Measurements from ENCODE around the gene C17orf113. TPM values are rescaled to one million over a fixed set of nuclear protein-coding genes. Genes with fewer than 3 reads are reported as not detected.

C17orf113 gene
- total RNA-seq, 6 donors from 2014 or later = 1.1 to 5.2 (median 2.3) TPM

DNA sequence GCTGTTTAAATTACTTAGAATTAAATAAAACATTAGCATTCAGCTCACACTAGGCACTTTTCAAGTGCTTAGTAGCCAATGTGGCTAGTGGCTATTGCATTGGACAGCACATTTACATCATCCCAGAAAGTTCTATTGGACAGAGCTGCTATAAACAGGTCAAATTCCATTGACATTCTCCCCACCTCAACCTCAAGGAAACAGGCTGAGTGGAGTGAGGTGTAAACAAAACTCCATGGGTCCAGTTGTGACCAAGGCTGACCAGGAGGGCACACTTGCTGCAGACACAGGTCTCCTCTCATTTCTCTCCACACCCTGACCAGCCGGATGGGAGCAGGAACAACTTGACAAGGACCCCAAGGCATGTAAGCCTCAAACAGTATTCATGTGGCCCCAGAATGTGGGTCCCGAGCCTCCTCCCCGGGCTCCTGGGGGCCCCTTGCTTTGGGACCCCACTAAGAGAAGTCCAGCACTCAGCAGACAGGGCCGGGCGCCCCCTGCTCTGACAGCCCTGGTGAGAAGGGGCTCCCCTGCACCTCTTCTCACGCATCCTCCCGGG, 488 bp downstream of the C17orf113 start:
- Histone ChIP-seq H3K4me3 (peak overlapping the region; percentile 68 to 90 (median 74)), H3K27ac (peak overlapping the region; percentile 5 to 73 (median 44)), H3K9me3 (no peaks in the 10 kb centered on the region), H3K4me1 (peaks cover 5 to 16% (median 10%) of the 10 kb centered on the region in 4 donors), H3K36me3 (no peaks in the 10 kb centered on the region), H3K27me3 (no peaks in the 10 kb centered on the region)
- WGBS, 2 donors = 0 to 1% methylated on average over 1 to 7 of the region's 7 CpGs
- no peak for DNase-seq
- ATAC-seq (ENCODE audit: low FRiP score in 2 of 2) = peak in 1 of 2 donors; percentile 3
- TF ChIP-seq POLR2AphosphoS5 (IDR thresholded peaks at IDR 0.05) (no peak), EP300 (IDR thresholded peaks at IDR 0.05) (no peak), CTCF (IDR thresholded peaks at IDR 0.05) (no peak), POLR2A (IDR thresholded peaks at IDR 0.05) (no peak)

- Histone ChIP-seq H3K27ac (no peak overlapping the region), H3K4me1 (peaks cover 5 to 16% (median 10%) of the 10 kb centered on the region in 4 donors), H3K36me3 (peaks cover 0 to 6% (median 0%) of the 10 kb centered on the region in 4 donors), H3K4me3 (no peak overlapping the region), H3K9me3 (no peaks in the 10 kb centered on the region), H3K27me3 (no peaks in the 10 kb centered on the region)
- no peak for TF ChIP-seq EP300 (IDR thresholded peaks at IDR 0.05)
- no peak for TF ChIP-seq CTCF (IDR thresholded peaks at IDR 0.05)
- no peak for TF ChIP-seq POLR2A (IDR thresholded peaks at IDR 0.05)
- TF ChIP-seq POLR2AphosphoS5 (IDR thresholded peaks at IDR 0.05) = no peak
- ATAC-seq (ENCODE audit: low FRiP score in 2 of 2) = no peak
- no peak for DNase-seq
- 83 to 87% methylated on average over 12 of the region's 12 CpGs for WGBS, 2 donors
These were observed 3.1 kb downstream of the C17orf113 start for GRCh38 chr17:42047343-42047742.

- TF ChIP-seq EP300 (IDR thresholded peaks at IDR 0.05) = no peak
- no peak for TF ChIP-seq POLR2AphosphoS5 (IDR thresholded peaks at IDR 0.05)
- TF ChIP-seq POLR2A (IDR thresholded peaks at IDR 0.05) = no peak
- no peak for TF ChIP-seq CTCF (IDR thresholded peaks at IDR 0.05)
- no peak overlapping the region for H3K27ac ChIP-seq
- no peak for DNase-seq
- peaks cover 0 to 6% (median 0%) of the 10 kb centered on the region in 4 donors for H3K36me3 ChIP-seq
- 85 to 86% methylated on average over 1 of the region's 1 CpG for WGBS, 2 donors
- H3K27me3 ChIP-seq = no peaks in the 10 kb centered on the region
- H3K4me3 ChIP-seq = no peak overlapping the region
- H3K9me3 ChIP-seq = no peaks in the 10 kb centered on the region
- ATAC-seq (ENCODE audit: low FRiP score in 2 of 2) = no peak
- H3K4me1 ChIP-seq = peaks cover under 1 to 12% (median 4%) of the 10 kb centered on the region in 4 donors
These were observed 4.7 kb downstream of the C17orf113 start for GRCh38 chr17:42045719-42046118.

DNA sequence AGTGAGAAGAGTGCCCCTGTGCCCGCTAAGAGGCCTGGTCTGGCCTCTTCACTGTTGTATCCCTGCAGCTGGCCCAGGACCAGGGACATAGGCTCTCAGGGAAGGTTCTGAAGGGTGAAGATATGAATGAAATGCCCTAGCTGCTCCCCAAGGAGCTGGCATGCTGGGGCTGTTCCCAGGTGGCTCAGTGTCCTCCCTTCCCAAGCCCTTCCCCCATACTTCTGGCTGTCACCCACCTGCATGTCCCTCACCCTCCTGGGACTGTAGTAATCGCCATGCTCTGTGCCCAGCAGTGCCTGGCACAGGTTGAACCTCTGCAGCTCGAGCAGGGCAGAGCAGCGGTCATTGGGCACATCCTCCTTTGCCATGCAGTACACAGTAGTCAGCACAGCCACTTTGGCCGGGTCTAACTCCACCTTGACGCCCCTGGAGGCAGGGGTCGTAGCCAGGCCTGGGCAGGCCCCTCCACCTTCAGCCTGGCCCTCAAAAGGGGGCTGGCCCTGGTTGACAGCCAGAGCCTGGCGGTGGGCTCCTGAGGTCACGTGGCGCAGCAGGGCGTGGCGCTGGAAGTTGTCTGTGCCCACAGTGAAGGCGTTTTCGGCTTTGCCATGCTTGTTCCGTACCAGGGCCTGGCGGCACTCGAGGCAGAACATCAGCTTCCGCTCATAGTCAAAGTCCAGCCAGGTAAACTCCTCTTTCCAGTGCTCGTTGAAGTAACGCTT, 7.6 kb downstream of the C17orf113 start:
- Histone ChIP-seq H3K36me3 (peaks cover 0 to 6% (median 0%) of the 10 kb centered on the region in 4 donors), H3K4me3 (no peak overlapping the region), H3K9me3 (no peaks in the 10 kb centered on the region), H3K27me3 (no peaks in the 10 kb centered on the region), H3K4me1 (peaks cover 0 to 11% (median 3%) of the 10 kb centered on the region in 4 donors), H3K27ac (no peak overlapping the region)
- WGBS, 2 donors = 89 to 90% methylated on average over 14 to 19 of the region's 20 CpGs
- no peak for ATAC-seq (ENCODE audit: low FRiP score in 2 of 2)
- TF ChIP-seq POLR2A (IDR thresholded peaks at IDR 0.05) (no peak), CTCF (IDR thresholded peaks at IDR 0.05) (no peak), EP300 (IDR thresholded peaks at IDR 0.05) (no peak), POLR2AphosphoS5 (IDR thresholded peaks at IDR 0.05) (no peak)
- peak in 1 of 2 donors; percentile 59 for DNase-seq
